HL-60 (cell line): ENCODE measurements around the gene CYSRT1.

Source experiments
- DNase-seq, 2 experiments: peaks; one replicate each; pipeline ENCODE4 v3.0.0-alpha.2; 2010 to 2020; ENCODE audit warnings: low read depth in 1 of 2, low spot score in 1 of 2
- H3K27ac ChIP-seq: fragments of 250-450 bp; sonication (Bioruptor Pico); replicated peaks from 2 replicates; pipeline ENCODE4 v1.5.1; 2020; ENCODE audit warnings: mild to moderate bottlenecking, moderate library complexity
- H3K27me3 ChIP-seq: fragments of 250-450 bp; sonication (Bioruptor Pico); 2 replicates; pipeline ENCODE4 v1.5.1; 2021; ENCODE audit warnings: mild to moderate bottlenecking, moderate library complexity; ENCODE audit not compliant: insufficient read depth, poor library complexity, severe bottlenecking
- H3K4me3 ChIP-seq: replicated peaks from 2 replicates; pipeline ENCODE4 v1.5.1; 2011; ENCODE audit warnings: mild to moderate bottlenecking, control low read depth, low read length; ENCODE audit not compliant: insufficient read depth
- GABPA ChIP-seq: IDR thresholded peaks from 2 replicates; pipeline ENCODE4 v1.6.1; 2012; ENCODE audit warnings: low read depth
- POLR2AphosphoS5 ChIP-seq: IDR thresholded peaks from 2 replicates; pipeline ENCODE4 v1.6.1; 2012; ENCODE audit warnings: low read depth
- SPI1 ChIP-seq: IDR thresholded peaks from 2 replicates; pipeline ENCODE4 v1.6.1; 2012; ENCODE audit warnings: low read depth, mild to moderate bottlenecking, borderline replicate concordance
- TF ChIP-seq, protein P1 (sequence below): IDR thresholded peaks from one replicate; pipeline ENCODE4 v1.5.1; 2011; ENCODE audit warnings: low read length, control low read depth, inconsistent platforms; ENCODE audit not compliant: insufficient read depth
- TF ChIP-seq, protein P2 (sequence below): IDR thresholded peaks from 2 replicates; pipeline ENCODE4 v1.6.1; 2012; ENCODE audit warnings: low read depth; ENCODE audit not compliant: insufficient replicate concordance

Gene CYSRT1

DNA sequence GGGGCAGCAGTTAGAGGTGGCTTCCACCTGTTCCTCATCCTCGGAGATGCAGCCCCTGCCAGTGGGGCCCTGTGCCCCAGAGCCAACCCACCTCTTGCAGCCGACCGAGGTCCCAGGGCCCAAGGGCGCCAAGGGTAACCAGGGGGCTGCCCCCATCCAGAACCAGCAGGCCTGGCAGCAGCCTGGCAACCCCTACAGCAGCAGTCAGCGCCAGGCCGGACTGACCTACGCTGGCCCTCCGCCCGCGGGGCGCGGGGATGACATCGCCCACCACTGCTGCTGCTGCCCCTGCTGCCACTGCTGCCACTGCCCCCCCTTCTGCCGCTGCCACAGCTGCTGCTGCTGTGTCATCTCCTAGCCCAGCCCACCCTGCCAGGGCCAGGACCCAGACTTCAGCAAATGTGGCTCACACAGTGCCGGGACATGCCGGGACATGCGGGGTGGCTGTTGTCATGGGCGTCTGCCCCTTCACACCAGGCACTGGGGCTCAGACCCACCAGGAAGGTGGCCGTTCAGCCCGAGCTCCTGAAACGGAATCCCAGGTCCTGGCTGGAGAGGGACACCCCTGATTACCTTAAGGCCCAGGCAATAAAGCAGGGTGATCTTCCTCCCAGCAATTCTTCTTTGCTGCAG, 841 bp downstream of the CYSRT1 start:
- Histone ChIP-seq H3K27ac (no peak overlapping the region), H3K4me3 (no peak overlapping the region), H3K27me3 (no peaks in the 10 kb centered on the region)
- TF ChIP-seq GABPA, result no peak
- no peak for TF ChIP-seq SPI1
- no peak for TF ChIP-seq POLR2AphosphoS5
- no peak for DNase-seq

DNA sequence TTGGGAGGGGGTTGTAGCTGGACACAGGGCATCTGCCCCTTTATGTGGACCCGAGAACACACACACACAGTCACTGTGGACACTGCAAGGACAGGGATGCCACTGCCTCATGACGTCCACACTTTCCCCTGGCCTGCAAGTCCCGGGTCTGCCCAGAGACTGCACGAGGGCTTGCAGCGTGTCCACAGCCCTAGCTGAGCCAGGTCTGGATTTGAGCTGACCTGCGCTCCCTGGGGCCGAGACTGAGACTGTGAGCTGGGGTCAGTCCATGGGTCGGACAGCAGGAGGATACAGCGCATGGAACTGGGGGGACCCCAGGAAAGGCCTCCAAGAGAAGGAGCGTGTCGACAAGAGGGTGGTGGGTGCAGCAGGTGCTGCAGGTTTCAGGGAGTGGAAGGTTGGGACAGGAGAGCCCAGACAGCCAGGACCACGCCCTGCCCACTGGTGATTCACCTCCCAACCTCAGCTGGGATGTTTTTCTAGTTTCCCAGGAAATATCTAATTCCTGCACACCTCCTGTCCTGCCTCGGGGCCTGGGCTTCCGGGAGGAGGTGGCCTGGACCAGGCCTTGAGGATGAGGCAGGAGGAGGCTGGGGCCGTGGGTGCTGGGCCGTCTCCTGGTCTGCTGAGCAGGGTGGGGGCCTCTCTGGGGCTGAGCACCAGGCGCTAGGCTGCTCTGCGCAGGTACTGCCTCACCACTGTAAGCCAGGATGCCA, 1.5 kb downstream of the CYSRT1 start:
- H3K4me3 ChIP-seq, result no peak overlapping the region
- H3K27me3 ChIP-seq, result no peaks in the 10 kb centered on the region
- TF ChIP-seq SPI1 (no peak), POLR2AphosphoS5 (no peak), GABPA (no peak)
- TF ChIP-seq, protein P1, sequence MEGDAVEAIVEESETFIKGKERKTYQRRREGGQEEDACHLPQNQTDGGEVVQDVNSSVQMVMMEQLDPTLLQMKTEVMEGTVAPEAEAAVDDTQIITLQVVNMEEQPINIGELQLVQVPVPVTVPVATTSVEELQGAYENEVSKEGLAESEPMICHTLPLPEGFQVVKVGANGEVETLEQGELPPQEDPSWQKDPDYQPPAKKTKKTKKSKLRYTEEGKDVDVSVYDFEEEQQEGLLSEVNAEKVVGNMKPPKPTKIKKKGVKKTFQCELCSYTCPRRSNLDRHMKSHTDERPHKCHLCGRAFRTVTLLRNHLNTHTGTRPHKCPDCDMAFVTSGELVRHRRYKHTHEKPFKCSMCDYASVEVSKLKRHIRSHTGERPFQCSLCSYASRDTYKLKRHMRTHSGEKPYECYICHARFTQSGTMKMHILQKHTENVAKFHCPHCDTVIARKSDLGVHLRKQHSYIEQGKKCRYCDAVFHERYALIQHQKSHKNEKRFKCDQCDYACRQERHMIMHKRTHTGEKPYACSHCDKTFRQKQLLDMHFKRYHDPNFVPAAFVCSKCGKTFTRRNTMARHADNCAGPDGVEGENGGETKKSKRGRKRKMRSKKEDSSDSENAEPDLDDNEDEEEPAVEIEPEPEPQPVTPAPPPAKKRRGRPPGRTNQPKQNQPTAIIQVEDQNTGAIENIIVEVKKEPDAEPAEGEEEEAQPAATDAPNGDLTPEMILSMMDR, result no peak
- TF ChIP-seq, protein P2, sequence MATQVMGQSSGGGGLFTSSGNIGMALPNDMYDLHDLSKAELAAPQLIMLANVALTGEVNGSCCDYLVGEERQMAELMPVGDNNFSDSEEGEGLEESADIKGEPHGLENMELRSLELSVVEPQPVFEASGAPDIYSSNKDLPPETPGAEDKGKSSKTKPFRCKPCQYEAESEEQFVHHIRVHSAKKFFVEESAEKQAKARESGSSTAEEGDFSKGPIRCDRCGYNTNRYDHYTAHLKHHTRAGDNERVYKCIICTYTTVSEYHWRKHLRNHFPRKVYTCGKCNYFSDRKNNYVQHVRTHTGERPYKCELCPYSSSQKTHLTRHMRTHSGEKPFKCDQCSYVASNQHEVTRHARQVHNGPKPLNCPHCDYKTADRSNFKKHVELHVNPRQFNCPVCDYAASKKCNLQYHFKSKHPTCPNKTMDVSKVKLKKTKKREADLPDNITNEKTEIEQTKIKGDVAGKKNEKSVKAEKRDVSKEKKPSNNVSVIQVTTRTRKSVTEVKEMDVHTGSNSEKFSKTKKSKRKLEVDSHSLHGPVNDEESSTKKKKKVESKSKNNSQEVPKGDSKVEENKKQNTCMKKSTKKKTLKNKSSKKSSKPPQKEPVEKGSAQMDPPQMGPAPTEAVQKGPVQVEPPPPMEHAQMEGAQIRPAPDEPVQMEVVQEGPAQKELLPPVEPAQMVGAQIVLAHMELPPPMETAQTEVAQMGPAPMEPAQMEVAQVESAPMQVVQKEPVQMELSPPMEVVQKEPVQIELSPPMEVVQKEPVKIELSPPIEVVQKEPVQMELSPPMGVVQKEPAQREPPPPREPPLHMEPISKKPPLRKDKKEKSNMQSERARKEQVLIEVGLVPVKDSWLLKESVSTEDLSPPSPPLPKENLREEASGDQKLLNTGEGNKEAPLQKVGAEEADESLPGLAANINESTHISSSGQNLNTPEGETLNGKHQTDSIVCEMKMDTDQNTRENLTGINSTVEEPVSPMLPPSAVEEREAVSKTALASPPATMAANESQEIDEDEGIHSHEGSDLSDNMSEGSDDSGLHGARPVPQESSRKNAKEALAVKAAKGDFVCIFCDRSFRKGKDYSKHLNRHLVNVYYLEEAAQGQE, result no peak
- H3K27ac ChIP-seq, result no peak overlapping the region
- no peak for DNase-seq

DNA sequence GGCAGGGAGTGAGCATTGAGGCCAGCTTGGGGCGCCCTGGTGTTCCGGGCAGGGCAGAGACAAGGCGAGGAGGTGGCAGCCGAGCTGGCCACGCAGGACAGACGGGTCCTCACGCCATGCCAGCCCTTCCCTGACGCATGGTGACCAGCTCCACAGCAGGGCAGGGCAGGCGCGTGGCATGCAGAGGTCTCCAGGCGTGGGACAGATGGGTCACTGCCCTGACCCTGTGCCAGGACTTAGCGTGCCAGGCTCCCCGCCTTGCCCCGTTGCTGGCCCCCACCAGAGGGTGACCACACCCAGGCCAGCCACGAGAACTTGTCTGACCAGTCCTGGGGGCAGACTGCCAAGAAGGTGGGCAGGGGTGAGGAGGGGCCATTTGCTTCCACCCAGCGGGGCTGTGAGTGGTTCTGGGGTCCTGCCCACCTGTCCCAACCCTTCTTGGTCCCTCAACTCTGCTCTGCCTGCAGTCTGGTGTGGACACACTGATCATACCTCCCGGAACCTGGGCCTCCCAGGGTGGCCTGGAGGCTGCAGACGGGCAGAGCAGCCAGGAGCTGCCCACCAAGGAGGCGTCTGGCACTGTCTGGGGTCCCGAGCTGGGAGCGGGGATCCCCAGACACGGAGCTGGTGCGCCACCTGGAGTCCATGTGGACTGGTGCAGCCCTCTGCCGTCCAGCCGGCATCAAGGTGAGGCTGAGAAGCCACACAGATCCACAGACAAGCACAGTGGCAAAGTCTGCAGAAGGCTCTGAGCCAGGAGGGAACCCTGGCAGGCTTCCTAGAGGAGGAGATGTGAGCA, 2.3 kb downstream of the CYSRT1 start, which contains the start of gene RNF224:
RNF224 (plus strand) TSS at position 449 of the 799 bp plus-strand sequence. CDS start 834 bp downstream, outside the sequence.
- Histone ChIP-seq H3K4me3 (no peak within 1 kb of the TSS), H3K27me3 (no peaks in the 10 kb centered on the region), H3K27ac (no peak within 1 kb of the TSS)
- peak; percentile 60 to 82 for DNase-seq
- TF ChIP-seq, protein P2, result no peak
- TF ChIP-seq, protein P1, result peak; percentile 95
- TF ChIP-seq POLR2AphosphoS5, result no peak

DNA sequence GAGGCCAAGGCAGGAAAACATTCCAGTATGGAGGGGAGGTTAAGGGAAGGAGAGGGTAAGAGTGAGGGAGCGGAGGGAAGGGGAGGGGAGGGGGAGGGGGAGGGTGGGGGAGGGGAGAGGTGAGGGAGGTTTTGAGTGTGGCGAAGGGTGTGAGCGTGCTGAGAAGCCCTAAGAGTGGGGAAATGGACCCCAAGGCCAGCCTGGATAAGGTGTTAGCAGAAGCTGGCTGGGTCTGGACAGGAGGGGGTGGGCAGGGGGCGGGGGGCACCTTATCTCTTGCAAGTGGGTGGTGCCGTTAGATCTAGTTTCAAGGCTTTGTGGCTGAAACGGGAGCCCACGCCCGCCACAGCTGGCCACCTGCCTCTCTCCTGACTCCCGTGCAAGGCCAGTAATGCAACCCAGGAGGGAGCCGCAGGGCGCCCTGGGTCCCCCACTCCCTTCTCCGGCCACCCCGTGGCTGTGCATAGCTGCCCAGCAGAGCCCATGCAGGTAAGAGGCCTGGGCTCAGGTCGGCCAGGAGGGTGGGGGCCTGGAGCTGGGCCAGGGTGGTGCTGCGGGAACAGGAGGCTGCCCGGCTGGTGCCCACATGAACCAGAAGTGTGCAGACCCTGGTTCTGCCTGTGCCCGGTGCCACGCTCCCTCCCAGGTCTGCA, 3.0 kb downstream of the CYSRT1 start:
- H3K27me3 ChIP-seq, result peaks cover 2% of the 10 kb centered on the region
- TF ChIP-seq GABPA (no peak), SPI1 (no peak), POLR2AphosphoS5 (no peak)
- TF ChIP-seq, protein P2, result no peak
- TF ChIP-seq, protein P1, result no peak
- no peak overlapping the region for H3K4me3 ChIP-seq
- DNase-seq, result no peak
- H3K27ac ChIP-seq, result no peak overlapping the region
